ENCODE results near the gene USP43. TPM values are rescaled to one million over a fixed set of nuclear protein-coding genes. Genes with fewer than 3 reads are reported as not detected.

USP43 gene
- polyA plus RNA-seq, 1 of the 3 experiments (the other 2 are of a cell fraction): 0.07 TPM

DNA sequence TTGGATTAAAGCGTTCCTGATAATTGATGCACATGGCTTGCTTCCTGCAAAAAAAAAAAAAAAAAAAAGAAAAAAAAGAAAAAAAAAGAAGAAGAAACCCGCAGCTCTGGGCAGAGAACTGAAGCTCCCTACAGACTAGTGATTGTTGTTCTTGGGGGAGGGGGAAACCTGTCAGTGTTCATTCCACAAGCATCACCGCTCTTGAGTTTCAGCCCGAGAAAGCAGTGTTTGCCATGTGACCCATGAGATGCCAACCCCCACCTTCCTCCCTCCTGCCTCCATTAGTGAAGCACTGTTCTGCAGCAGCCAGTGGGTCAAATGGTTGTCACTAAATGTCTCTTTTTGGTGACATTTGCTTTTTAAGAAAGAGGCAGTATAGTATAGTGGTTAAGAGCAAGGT lies 1.7 kb downstream of the USP43 start:
- Histone ChIP-seq H2AFZ (ENCODE audit: low read depth) (no peak overlapping the region), H3K79me2 (ENCODE audit: insufficient read depth) (no peaks in the 10 kb centered on the region), H3K9me3 (no peaks in the 10 kb centered on the region), H3K4me1 (ENCODE audit: control insufficient read depth in 1 of 2, insufficient read depth in 2 of 2, low read depth in 1 of 2, low read length in 1 of 2) (no peaks in the 10 kb centered on the region), H3K27me3 (ENCODE audit: insufficient read depth) (peaks cover 54% of the 10 kb centered on the region), H3K9ac (no peak overlapping the region), H3F3A (replicated peaks; ENCODE audit: insufficient read depth) (no peaks in the 10 kb centered on the region), H3K4me3 (ENCODE audit: low read depth in 2 of 2, low read length in 1 of 2) (no peak overlapping the region), H3K36me3 (replicated peaks in 1 of 2; ENCODE audit: control insufficient read depth in 1 of 2, insufficient read depth in 2 of 2, low read length in 1 of 2) (no peaks in the 10 kb centered on the region), H4K20me1 (ENCODE audit: insufficient read depth) (no peaks in the 10 kb centered on the region), H3K27ac (ENCODE audit: low read depth in 2 of 2, low read length in 1 of 2) (no peak overlapping the region), H3K4me2 (no peak overlapping the region), H3K9me2 (no peaks in the 10 kb centered on the region)
- no peak for DNase-seq
- POLR2A ChIA-PET: no interaction called here
- WGBS (ENCODE audit: low lambda C conversion rate): 30% methylated on average over 4 of the region's 4 CpGs
- CTCF ChIA-PET: no interaction called here
- TF ChIP-seq FOXJ3 (CRISPR knock-in tag; IDR thresholded peaks at IDR 0.05): no peak
- no peak for TF ChIP-seq TEAD4 (IDR thresholded peaks at IDR 0.05; ENCODE audit: borderline replicate concordance, insufficient read depth)
- TF ChIP-seq, protein P1, sequence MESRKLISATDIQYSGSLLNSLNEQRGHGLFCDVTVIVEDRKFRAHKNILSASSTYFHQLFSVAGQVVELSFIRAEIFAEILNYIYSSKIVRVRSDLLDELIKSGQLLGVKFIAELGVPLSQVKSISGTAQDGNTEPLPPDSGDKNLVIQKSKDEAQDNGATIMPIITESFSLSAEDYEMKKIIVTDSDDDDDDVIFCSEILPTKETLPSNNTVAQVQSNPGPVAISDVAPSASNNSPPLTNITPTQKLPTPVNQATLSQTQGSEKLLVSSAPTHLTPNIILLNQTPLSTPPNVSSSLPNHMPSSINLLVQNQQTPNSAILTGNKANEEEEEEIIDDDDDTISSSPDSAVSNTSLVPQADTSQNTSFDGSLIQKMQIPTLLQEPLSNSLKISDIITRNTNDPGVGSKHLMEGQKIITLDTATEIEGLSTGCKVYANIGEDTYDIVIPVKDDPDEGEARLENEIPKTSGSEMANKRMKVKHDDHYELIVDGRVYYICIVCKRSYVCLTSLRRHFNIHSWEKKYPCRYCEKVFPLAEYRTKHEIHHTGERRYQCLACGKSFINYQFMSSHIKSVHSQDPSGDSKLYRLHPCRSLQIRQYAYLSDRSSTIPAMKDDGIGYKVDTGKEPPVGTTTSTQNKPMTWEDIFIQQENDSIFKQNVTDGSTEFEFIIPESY (IDR thresholded peaks at IDR 0.05; ENCODE audit: borderline replicate concordance, low read depth): no peak
- TF ChIP-seq MEF2A (IDR thresholded peaks at IDR 0.05; ENCODE audit: borderline replicate concordance, low read depth): no peak
- TF ChIP-seq, protein P2, sequence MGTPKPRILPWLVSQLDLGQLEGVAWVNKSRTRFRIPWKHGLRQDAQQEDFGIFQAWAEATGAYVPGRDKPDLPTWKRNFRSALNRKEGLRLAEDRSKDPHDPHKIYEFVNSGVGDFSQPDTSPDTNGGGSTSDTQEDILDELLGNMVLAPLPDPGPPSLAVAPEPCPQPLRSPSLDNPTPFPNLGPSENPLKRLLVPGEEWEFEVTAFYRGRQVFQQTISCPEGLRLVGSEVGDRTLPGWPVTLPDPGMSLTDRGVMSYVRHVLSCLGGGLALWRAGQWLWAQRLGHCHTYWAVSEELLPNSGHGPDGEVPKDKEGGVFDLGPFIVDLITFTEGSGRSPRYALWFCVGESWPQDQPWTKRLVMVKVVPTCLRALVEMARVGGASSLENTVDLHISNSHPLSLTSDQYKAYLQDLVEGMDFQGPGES (IDR thresholded peaks at IDR 0.05; ENCODE audit: low read depth, low read length): no peak
- TF ChIP-seq NFIC (IDR thresholded peaks at IDR 0.05; ENCODE audit: borderline replicate concordance): no peak
- no peak for TF ChIP-seq EP300 (IDR thresholded peaks at IDR 0.05; ENCODE audit: borderline replicate concordance in 1 of 2, low read depth in 1 of 2, low read length in 1 of 2)
- TF ChIP-seq ELF1 (IDR thresholded peaks at IDR 0.05): no peak
- TF ChIP-seq FOSL2 (IDR thresholded peaks at IDR 0.05; ENCODE audit: borderline replicate concordance, low read depth): no peak
- TF ChIP-seq, protein P3, sequence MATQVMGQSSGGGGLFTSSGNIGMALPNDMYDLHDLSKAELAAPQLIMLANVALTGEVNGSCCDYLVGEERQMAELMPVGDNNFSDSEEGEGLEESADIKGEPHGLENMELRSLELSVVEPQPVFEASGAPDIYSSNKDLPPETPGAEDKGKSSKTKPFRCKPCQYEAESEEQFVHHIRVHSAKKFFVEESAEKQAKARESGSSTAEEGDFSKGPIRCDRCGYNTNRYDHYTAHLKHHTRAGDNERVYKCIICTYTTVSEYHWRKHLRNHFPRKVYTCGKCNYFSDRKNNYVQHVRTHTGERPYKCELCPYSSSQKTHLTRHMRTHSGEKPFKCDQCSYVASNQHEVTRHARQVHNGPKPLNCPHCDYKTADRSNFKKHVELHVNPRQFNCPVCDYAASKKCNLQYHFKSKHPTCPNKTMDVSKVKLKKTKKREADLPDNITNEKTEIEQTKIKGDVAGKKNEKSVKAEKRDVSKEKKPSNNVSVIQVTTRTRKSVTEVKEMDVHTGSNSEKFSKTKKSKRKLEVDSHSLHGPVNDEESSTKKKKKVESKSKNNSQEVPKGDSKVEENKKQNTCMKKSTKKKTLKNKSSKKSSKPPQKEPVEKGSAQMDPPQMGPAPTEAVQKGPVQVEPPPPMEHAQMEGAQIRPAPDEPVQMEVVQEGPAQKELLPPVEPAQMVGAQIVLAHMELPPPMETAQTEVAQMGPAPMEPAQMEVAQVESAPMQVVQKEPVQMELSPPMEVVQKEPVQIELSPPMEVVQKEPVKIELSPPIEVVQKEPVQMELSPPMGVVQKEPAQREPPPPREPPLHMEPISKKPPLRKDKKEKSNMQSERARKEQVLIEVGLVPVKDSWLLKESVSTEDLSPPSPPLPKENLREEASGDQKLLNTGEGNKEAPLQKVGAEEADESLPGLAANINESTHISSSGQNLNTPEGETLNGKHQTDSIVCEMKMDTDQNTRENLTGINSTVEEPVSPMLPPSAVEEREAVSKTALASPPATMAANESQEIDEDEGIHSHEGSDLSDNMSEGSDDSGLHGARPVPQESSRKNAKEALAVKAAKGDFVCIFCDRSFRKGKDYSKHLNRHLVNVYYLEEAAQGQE (IDR thresholded peaks at IDR 0.05; ENCODE audit: low read depth, low read length): no peak
- TF ChIP-seq, protein P4, sequence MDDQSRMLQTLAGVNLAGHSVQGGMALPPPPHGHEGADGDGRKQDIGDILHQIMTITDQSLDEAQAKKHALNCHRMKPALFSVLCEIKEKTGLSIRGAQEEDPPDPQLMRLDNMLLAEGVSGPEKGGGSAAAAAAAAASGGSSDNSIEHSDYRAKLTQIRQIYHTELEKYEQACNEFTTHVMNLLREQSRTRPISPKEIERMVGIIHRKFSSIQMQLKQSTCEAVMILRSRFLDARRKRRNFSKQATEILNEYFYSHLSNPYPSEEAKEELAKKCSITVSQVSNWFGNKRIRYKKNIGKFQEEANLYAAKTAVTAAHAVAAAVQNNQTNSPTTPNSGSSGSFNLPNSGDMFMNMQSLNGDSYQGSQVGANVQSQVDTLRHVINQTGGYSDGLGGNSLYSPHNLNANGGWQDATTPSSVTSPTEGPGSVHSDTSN (IDR thresholded peaks at IDR 0.05): no peak
- TF ChIP-seq, protein P5, sequence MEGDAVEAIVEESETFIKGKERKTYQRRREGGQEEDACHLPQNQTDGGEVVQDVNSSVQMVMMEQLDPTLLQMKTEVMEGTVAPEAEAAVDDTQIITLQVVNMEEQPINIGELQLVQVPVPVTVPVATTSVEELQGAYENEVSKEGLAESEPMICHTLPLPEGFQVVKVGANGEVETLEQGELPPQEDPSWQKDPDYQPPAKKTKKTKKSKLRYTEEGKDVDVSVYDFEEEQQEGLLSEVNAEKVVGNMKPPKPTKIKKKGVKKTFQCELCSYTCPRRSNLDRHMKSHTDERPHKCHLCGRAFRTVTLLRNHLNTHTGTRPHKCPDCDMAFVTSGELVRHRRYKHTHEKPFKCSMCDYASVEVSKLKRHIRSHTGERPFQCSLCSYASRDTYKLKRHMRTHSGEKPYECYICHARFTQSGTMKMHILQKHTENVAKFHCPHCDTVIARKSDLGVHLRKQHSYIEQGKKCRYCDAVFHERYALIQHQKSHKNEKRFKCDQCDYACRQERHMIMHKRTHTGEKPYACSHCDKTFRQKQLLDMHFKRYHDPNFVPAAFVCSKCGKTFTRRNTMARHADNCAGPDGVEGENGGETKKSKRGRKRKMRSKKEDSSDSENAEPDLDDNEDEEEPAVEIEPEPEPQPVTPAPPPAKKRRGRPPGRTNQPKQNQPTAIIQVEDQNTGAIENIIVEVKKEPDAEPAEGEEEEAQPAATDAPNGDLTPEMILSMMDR (IDR thresholded peaks at IDR 0.05): no peak
- no peak for TF ChIP-seq MXI1 (IDR thresholded peaks at IDR 0.05; ENCODE audit: low read depth, low read length)
- no peak for TF ChIP-seq YY1 (IDR thresholded peaks at IDR 0.05; ENCODE audit: low read depth)
